DMS79 treated with DMSO at 0.1 percent for 48 hours (cell line): ENCODE measurements around the gene SAMD1.

Experiments
- DNase-seq: peaks from one replicate; lab custom pipeline; 2025; lab: John Stamatoyannopoulos, UW

The SAMD1 gene

GRCh38 chr19:14113762-14114414 is 23.3 kb upstream of the SAMD1 start:
- no peak for DNase-seq

- DNase-seq, result no peak
Observed at GRCh38 chr19:14112809-14113385, 22.3 kb upstream of the SAMD1 start.

DNA sequence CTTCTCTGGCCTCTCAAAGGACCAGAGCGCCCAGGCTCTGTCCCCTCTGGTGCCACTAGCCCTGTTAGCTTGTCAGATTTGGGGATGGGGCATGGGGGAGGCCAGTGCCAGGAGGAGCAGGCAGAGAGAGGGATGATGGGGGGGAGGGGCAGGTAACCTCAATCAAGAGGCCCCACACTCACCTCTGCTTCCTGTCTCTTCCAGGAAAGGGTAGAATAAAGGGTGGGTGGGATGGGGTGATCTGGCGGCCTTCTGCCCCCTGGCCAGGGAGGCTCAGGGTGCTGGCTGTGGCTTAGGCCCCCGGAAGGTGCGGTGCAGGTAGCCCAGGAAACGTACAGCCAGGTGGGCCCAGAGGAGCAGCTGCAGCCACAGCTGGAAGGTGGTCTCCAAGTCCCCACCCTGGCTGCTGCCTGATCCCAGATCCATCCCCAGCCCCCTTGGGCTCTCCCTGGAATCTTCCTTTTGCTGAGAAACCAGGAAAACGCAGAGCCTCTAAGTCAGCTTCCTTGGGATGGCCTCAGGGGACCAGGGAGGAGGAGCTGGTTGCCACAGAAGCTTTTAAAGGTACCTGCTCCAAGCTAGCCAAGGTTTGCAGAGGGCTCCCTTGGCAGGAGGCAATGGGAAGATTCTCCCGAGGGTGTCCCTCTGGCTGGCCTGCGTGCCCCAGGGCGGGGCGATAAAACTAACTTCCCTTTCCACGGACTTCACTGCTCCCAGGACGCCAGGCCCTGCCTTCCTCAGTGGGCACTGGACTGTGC is 21.7 kb upstream of the SAMD1 start:
- no peak for DNase-seq

- no peak for DNase-seq
Observed at GRCh38 chr19:14111486-14111885, 20.9 kb upstream of the SAMD1 start.

GRCh38 chr19:14110650-14111049 is 20.1 kb upstream of the SAMD1 start:
- no peak for DNase-seq

DNA sequence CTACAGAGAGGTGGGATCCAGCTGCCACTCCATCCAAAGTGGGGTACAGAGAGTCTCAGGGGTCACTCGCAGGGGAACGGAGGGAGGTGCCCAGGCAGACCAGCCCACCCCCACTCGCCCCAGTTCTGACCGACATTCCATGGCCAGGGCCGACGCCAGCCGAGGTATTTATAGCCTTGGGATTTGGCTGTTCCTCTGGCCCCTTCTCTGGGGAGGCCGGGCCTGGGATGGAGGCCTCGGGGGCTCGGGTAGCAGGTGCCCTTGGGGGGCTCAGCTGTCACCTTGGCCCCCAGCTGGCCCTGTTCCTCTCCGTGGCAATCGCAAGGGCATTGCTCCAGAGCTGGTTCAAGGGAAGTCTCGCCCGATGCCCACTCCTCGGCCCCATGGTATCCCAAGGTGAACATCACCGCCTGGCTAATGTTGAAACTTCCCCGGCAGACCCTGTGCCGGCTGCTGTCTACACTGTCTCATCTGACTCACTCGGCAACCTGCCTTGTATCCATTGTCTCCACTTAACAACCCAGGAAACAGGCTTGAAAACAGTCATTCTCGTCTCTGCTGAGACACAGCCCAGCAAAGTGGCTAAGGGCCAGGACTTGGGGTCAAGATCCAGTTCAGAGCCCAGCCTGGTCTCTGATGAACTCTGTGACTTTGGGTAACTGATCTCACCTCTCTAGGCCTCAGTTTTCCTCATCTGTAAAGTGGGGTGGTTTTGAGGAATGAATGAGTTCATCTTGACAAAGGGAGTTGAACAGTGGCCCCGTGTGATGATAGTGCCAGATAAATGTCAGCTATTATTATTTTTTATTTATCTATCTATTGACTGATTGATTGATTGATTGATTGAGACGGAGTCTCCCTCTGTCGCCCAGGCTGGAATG is 17.3 kb upstream of the SAMD1 start:
- no peak for DNase-seq

DNA sequence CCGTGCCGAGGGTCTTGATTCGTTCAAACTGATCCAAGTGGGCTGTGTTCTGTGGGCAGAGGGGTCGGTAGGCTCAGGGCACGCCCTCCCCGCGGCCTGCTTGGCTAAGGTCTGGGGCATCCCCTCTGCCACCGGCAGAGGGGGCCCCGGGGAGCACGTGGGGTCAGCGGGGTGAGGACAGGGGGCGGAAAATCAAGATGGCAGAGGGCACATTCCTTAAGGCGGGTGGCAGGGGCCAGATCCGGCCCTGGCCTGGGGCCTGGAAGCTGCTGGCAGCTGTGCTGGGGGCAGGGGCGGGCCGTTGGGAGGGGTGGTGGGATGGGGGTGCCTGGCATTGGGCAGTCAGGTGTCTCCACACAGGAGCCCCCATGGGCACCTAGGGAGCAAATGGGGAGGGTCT is 16.3 kb upstream of the SAMD1 start:
- no peak for DNase-seq

DNA sequence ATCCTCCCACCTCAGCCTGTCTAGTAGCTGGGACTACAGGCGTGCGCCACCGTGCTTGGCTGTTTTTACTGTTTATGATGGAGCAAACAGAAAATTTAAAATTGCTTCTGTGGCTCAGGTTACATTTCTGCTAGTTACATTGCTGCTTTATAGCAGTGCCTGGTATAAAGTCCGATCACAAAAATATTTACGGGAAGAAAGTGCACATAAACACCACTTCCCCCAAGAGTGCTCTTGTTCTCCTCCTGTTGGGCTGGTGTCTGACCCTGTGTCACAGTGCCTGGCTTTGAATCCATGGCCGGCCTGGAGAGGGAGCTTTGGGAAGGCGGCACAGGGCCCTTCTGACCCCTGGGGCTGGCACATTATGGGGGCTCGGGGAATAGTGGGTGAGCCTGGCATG is 15.1 kb upstream of the SAMD1 start:
- DNase-seq, result no peak

DNA sequence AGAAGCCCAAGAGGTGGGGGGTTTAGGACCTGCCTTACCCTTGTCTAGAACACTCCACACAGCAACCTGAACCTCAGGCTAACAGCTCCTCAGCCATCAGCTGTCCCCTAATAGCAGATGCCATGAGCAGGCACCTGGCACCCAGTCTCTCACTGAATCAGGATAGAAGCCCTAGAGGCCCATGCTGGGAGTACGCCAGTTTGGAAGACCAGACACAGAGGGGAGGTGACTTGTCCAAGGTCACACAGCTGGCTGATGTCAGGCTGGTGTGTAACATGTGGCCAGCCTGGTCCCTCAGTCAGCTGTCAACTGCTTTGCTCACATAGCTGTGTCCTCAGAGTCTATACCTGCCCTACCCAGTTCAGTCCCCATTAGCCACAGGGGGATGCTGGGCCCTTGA is 12.8 kb upstream of the SAMD1 start:
- DNase-seq, result no peak

DNA sequence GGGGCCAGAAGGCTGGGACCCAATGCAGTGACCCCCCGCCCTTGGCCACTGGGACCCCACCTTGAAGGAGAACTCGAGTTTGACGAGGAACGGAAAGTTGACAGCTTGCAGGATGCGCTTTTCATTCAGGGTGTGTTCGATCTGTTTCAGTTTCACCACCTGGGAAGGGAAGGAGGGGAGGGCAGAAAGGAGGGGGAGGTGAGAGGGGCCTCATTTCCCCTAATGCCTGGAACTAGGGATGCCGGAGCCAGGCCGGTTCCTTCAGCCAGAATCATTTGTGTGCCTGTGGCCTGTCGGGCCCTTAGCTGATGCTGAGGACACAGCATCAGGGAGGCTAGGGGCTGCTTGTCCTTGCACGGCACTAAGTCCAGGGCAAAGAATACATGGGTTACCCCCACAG is 12.2 kb upstream of the SAMD1 start:
- DNase-seq, result no peak

DNA sequence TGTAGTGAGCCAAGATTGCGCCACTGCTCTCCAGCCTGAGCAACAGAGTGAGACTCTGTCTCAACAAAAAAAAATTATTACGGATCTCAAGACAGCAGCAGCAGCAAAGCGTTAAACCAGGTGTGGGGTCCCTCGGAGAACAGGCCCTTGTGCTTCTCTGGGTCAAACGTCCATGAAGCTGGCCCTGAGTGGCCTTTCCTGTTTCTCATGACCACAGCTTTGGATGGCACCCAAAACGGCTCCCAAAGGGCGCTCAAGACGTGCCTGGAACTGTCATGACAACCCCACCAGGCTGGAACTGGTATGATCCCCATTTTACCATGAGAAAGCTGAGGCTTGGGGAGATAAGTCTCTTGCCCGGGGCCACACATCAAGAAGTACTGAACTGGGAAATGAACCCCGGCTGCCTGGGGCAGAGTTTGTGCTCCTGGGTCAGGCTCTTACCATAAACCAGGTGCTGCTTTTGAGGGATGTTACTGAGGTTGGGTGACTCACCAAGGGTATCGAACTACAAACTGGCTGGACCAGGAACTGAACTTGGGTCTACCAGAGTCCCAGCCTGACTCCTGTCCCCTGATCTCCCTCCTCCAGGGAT is 11.6 kb upstream of the SAMD1 start:
- DNase-seq, result no peak

GRCh38 chr19:14101003-14101545 is 10.5 kb upstream of the SAMD1 start:
- no peak for DNase-seq

DNA sequence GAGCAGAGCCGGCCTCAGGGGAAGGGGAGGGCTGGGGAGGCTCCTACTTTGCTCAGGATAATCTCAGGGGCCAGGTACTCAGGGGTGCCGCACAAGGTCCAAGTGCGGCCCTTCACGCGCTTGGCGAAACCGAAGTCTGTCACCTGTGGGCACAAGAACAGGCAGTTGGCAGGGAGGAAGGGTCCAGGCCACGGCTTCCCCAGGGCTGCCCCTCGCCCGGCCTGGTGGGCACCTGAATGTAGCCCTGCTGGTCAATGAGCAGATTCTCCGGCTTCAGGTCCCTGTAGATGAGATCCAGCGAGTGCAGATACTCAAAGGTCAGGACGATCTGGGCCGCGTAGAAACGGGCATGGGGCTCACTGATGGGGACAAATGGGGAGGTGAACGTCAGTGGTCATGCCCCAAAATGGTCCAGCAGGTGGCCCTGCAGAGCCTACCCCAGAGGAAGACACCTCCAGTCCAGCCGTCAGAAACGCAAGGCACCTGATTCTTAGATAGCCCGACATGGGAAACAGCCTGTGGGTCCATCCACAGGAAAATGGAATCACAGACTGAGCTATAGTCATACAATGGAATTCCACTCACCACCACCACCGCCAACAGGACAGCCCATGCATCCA is 7.1 kb upstream of the SAMD1 start:
- DNase-seq, result no peak

DNA sequence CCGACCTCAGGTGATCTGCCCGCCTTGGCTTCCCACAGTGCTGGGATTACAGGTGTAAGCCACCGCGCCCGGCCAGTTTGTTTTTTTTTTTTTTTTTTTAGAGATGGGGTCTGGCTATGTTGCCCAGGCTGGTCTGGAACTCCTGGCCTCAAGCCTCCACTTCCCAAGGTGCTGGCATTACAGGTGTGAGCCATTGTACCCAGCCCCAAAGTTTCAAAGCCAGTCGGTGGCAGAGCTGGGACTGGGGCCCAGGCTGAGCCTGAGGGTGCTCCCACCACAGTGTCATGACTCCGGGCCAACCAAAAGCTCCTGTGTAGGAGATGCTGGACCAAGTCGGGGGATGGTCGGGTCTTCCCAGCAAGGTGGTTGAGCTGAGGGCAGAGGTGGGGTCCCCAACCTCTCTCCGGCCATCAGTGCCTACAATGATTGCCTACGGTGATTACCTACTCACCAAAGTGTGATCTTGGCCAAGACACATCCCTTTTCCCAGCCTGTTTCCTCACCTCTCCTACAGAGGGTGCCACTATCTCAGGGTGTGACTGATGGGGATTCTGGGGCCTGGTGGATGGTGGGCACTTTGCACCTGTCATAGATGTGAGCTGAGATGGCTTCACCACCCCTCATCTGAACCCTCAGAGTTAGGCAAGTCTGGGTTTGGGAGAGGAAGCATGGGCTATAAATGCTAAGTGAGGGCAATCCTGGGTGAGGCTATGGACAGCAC is 5.9 kb upstream of the SAMD1 start:
- DNase-seq, result no peak

- no peak for DNase-seq
Observed at GRCh38 chr19:14094854-14095253, 4.3 kb upstream of the SAMD1 start.

- DNase-seq, result no peak
Observed at GRCh38 chr19:14093117-14093823, 2.7 kb upstream of the SAMD1 start.

DNA sequence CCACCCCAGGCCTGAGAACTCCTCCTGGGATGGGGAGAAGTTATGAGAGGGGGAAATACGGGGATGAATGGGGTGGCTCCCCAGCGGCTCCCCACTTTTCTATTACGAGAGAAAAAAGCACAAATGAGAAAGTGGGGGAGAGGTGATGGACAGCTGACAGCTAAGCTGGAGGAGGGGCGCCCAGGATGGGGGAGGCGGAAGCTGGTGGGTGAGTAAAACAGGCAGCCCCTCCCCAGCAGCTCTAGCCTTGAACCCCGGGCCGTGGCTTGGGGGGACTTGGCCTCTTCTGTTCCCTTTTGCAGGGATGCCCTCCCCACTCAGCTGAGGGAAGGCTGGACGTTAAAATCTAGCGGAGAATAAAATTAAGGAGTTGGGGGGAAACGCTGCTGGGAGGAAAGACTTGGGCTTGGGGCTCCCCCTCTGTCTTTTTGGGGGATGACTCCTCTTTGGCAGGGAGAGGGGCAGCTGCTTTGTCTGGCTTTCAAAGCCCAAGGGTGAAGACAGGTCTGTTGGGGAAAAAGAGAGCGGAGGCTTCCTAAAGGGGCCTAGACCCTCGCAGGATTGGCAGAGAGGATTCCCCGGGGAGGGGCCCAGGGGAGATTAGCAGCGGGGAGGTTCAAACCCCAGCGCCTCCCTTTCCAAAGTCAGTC is 1.4 kb upstream of the SAMD1 start:
- no peak for DNase-seq

- peak; percentile 37 for DNase-seq
Observed at GRCh38 chr19:14091081-14091812, 696 bp upstream of the SAMD1 start.
